ENCODE data around the gene ZDHHC14. TPM values are rescaled to one million over a fixed set of nuclear protein-coding genes. Genes with fewer than 3 reads are reported as not detected.
A peak's percentile ranks its signal among the peaks of the same experiment; 100 is the strongest.

Gene ZDHHC14
- total RNA-seq, 1 donor from 2014 or later = 5.1 TPM

- no peak for DNase-seq
- Mint-ChIP-seq H3K27me3 (ENCODE audit: unreplicated experiment) (peaks cover 2% of the 10 kb centered on the region), H3K4me1 (ENCODE audit: low read depth, unreplicated experiment) (peaks cover 9% of the 10 kb centered on the region), H3K9me3 (ENCODE audit: unreplicated experiment) (peaks cover 6% of the 10 kb centered on the region), H3K27ac (ENCODE audit: unreplicated experiment) (no peak overlapping the region), H3K4me3 (ENCODE audit: unreplicated experiment) (no peak overlapping the region), H3K36me3 (ENCODE audit: unreplicated experiment) (peaks cover 4% of the 10 kb centered on the region)
- no peak for TF ChIP-seq CTCF (IDR thresholded peaks at IDR 0.05; ENCODE audit: partially characterized antibody, unreplicated experiment)
Measured at GRCh38 chr6:157525918-157526425, 145.0 kb downstream of the ZDHHC14 start.

- H3K36me3 Mint-ChIP-seq (ENCODE audit: unreplicated experiment) = peaks cover 4% of the 10 kb centered on the region
Measured at GRCh38 chr6:157527471-157527907, 146.5 kb downstream of the ZDHHC14 start.

DNA sequence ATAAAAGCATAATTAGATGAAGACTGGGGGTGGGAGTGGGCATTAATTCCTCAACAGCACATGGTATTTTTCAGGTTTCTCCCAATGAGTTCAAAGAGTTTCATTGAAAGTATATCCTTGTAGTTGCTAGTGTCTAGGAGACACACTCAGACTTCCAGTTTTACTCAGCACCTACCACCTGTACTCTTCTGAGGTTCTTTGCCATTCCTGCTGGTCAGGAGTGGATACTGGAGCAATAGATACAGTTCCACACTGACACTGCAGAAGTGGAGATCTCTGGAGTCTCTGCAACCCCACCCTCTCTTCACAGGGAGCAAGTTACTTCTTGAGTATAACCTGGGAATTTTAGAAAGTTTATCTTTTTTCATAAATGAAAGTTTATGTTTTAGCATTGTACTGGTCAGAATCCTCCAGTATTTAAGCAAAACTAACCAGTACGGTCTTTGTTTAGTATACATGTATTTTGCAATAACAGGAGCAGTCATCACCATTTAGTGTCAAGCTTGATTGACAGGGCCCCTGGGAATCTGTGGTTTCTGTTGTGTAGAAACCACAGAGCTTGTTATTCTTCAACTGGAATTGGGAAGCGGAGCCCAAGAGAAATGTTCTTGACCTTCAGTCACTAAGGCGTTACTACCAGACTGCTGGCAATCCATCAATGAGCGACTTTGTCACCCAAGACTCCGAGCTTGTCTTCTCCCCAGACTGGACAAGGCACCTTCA, 148.1 kb downstream of the ZDHHC14 start:
- peak; percentile 32 for DNase-seq
- TF ChIP-seq CTCF (IDR thresholded peaks at IDR 0.05; ENCODE audit: partially characterized antibody, unreplicated experiment) = no peak
- H3K27ac Mint-ChIP-seq (ENCODE audit: unreplicated experiment) = no peak overlapping the region
- peaks cover 6% of the 10 kb centered on the region for H3K9me3 Mint-ChIP-seq (ENCODE audit: unreplicated experiment)
- peaks cover 24% of the 10 kb centered on the region for H3K4me1 Mint-ChIP-seq (ENCODE audit: low read depth, unreplicated experiment)
- peaks cover 3% of the 10 kb centered on the region for H3K27me3 Mint-ChIP-seq (ENCODE audit: unreplicated experiment)
- no peak overlapping the region for H3K4me3 Mint-ChIP-seq (ENCODE audit: unreplicated experiment)
- peaks cover 4% of the 10 kb centered on the region for H3K36me3 Mint-ChIP-seq (ENCODE audit: unreplicated experiment)

More at GRCh38 chr6:157527471-157527907, 146.5 kb downstream of the ZDHHC14 start:
- Mint-ChIP-seq H3K4me3 (ENCODE audit: unreplicated experiment) (no peak overlapping the region), H3K4me1 (ENCODE audit: low read depth, unreplicated experiment) (peaks cover 17% of the 10 kb centered on the region), H3K27ac (ENCODE audit: unreplicated experiment) (no peak overlapping the region), H3K27me3 (ENCODE audit: unreplicated experiment) (peaks cover 2% of the 10 kb centered on the region), H3K9me3 (ENCODE audit: unreplicated experiment) (peaks cover 8% of the 10 kb centered on the region)
- DNase-seq = no peak
- no peak for TF ChIP-seq CTCF (IDR thresholded peaks at IDR 0.05; ENCODE audit: partially characterized antibody, unreplicated experiment)

GRCh38 chr6:157529654-157530039, 148.7 kb downstream of the ZDHHC14 start:
- no peak for TF ChIP-seq CTCF (IDR thresholded peaks at IDR 0.05; ENCODE audit: partially characterized antibody, unreplicated experiment)
- no peak overlapping the region for H3K4me3 Mint-ChIP-seq (ENCODE audit: unreplicated experiment)
- peaks cover 24% of the 10 kb centered on the region for H3K4me1 Mint-ChIP-seq (ENCODE audit: low read depth, unreplicated experiment)
- DNase-seq = no peak
- H3K27me3 Mint-ChIP-seq (ENCODE audit: unreplicated experiment) = peaks cover 3% of the 10 kb centered on the region
- peaks cover 4% of the 10 kb centered on the region for H3K36me3 Mint-ChIP-seq (ENCODE audit: unreplicated experiment)
- H3K27ac Mint-ChIP-seq (ENCODE audit: unreplicated experiment) = no peak overlapping the region
- peaks cover 6% of the 10 kb centered on the region for H3K9me3 Mint-ChIP-seq (ENCODE audit: unreplicated experiment)

GRCh38 chr6:157530126-157530525, 149.1 kb downstream of the ZDHHC14 start:
- H3K4me3 Mint-ChIP-seq (ENCODE audit: unreplicated experiment) = no peak overlapping the region
- no peak overlapping the region for H3K27ac Mint-ChIP-seq (ENCODE audit: unreplicated experiment)
- DNase-seq = no peak
- peaks cover 3% of the 10 kb centered on the region for H3K27me3 Mint-ChIP-seq (ENCODE audit: unreplicated experiment)
- peaks cover 25% of the 10 kb centered on the region for H3K4me1 Mint-ChIP-seq (ENCODE audit: low read depth, unreplicated experiment)
- no peak for TF ChIP-seq CTCF (IDR thresholded peaks at IDR 0.05; ENCODE audit: partially characterized antibody, unreplicated experiment)
- H3K9me3 Mint-ChIP-seq (ENCODE audit: unreplicated experiment) = peaks cover 6% of the 10 kb centered on the region
- H3K36me3 Mint-ChIP-seq (ENCODE audit: unreplicated experiment) = peaks cover 4% of the 10 kb centered on the region

Measured in glutamatergic neuron (in vitro differentiated cells).